Thymus (tissue), 11 donors: ENCODE data around the gene EPS8. TPM values are rescaled to one million over a fixed set of nuclear protein-coding genes. Genes with fewer than 3 reads are reported as not detected.

Source experiments
- DNase-seq, 9 donors: peaks; one replicate each; pipeline ENCODE4 v3.0.0-alpha.2; 2013; ENCODE audit warnings: low spot score in 9 of 9, low read depth in 6 of 9, missing footprints in 1 of 9
- H3K27ac ChIP-seq, 2 donors: one replicate each; pipeline ENCODE4 v1.5.1; 2013; ENCODE audit warnings: control low read depth in 1 of 2, low read depth in 1 of 2, low read length in 1 of 2, mild to moderate bottlenecking in 1 of 2, moderate library complexity in 1 of 2
- H3K27me3 ChIP-seq, 2 donors: one replicate each; pipeline ENCODE4 v1.5.1; 2013; ENCODE audit warnings: low read length in 1 of 2; ENCODE audit not compliant: control insufficient read depth in 2 of 2, insufficient read depth in 1 of 2
- H3K36me3 ChIP-seq, 2 donors: one replicate each; pipeline ENCODE4 v1.5.1; 2013; ENCODE audit warnings: low read length in 1 of 2, mild to moderate bottlenecking in 1 of 2, moderate library complexity in 1 of 2; ENCODE audit not compliant: control insufficient read depth in 2 of 2, insufficient read depth in 2 of 2
- H3K4me1 ChIP-seq, 2 donors: one replicate each; pipeline ENCODE4 v1.5.1; 2013; ENCODE audit warnings: low read length in 2 of 2; ENCODE audit not compliant: control insufficient read depth in 2 of 2, insufficient read depth in 2 of 2
- H3K4me3 ChIP-seq, 2 donors: one replicate each; pipeline ENCODE4 v1.5.1; 2013; ENCODE audit warnings: low read length in 2 of 2, control low read depth in 1 of 2, mild to moderate bottlenecking in 1 of 2
- H3K9me3 ChIP-seq, 2 donors: one replicate each; pipeline ENCODE4 v1.5.1; 2013; ENCODE audit warnings: low read length in 1 of 2, mild to moderate bottlenecking in 1 of 2; ENCODE audit not compliant: control insufficient read depth in 2 of 2, insufficient read depth in 1 of 2
- WGBS: extraction: QIAGEN DNeasy Blood & Tissue Kit; methylation state at CpG from one replicate; pipeline ENCODE4 v1.1.7; 2013; 5-methylcytosine and 5-hydroxymethylcytosine counted together
- polyA plus RNA-seq: library from polyadenylated mRNA; stranded (reverse); fragments of 200-250 nt; gene quantifications from one replicate; pipeline ENCODE4 v1.2.3, GENCODE V29; 2013
- total RNA-seq: library from RNA; stranded (reverse); fragments of 120-200 nt; gene quantifications from one replicate; pipeline ENCODE4 v1.2.4, GENCODE V29; 2013
- donor health status: healthy.

Gene EPS8
- total and polyA plus RNA-seq, 2 donors = 3.7 to 9.2 TPM

- Histone ChIP-seq H3K4me1 (no peaks in the 10 kb centered on the region), H3K36me3 (no peaks in the 10 kb centered on the region), H3K27me3 (no peaks in the 10 kb centered on the region), H3K4me3 (no peak overlapping the region), H3K27ac (no peak overlapping the region), H3K9me3 (no peaks in the 10 kb centered on the region)
- DNase-seq = no peak
- 59% methylated on average over 3 of the region's 3 CpGs for whole genome bisulfite sequencing
These were observed 56.1 kb downstream of the EPS8 start for GRCh38 chr12:15733136-15733535.

- Histone ChIP-seq H3K4me1 (no peaks in the 10 kb centered on the region), H3K27me3 (no peaks in the 10 kb centered on the region), H3K9me3 (no peaks in the 10 kb centered on the region), H3K36me3 (no peaks in the 10 kb centered on the region), H3K27ac (no peak overlapping the region), H3K4me3 (no peak overlapping the region)
- no peak for DNase-seq
- WGBS = 95% methylated on average over 6 of the region's 6 CpGs
These were observed 56.7 kb downstream of the EPS8 start for GRCh38 chr12:15732341-15733061.

GRCh38 chr12:15731940-15732339 lies 57.2 kb downstream of the EPS8 start:
- Histone ChIP-seq H3K27me3 (no peaks in the 10 kb centered on the region), H3K4me3 (no peak overlapping the region), H3K27ac (no peak overlapping the region), H3K36me3 (no peaks in the 10 kb centered on the region), H3K4me1 (no peaks in the 10 kb centered on the region), H3K9me3 (no peaks in the 10 kb centered on the region)
- DNase-seq = no peak
- 98% methylated on average over 3 of the region's 3 CpGs for WGBS

GRCh38 chr12:15729097-15729496 lies 60.1 kb downstream of the EPS8 start:
- Histone ChIP-seq H3K4me3 (no peak overlapping the region), H3K9me3 (no peaks in the 10 kb centered on the region), H3K36me3 (no peaks in the 10 kb centered on the region), H3K4me1 (no peaks in the 10 kb centered on the region), H3K27me3 (no peaks in the 10 kb centered on the region), H3K27ac (no peak overlapping the region)
- WGBS = 96% methylated on average over 4 of the region's 4 CpGs
- DNase-seq = no peak

- 95% methylated on average over 5 of the region's 5 CpGs for WGBS
- no peak overlapping the region for H3K27ac ChIP-seq
- DNase-seq = no peak
These were observed 61.0 kb downstream of the EPS8 start for GRCh38 chr12:15728118-15728598.

GRCh38 chr12:15726878-15727150 lies 62.4 kb downstream of the EPS8 start:
- Histone ChIP-seq H3K4me3 (no peak overlapping the region), H3K4me1 (no peaks in the 10 kb centered on the region), H3K9me3 (no peaks in the 10 kb centered on the region), H3K36me3 (no peaks in the 10 kb centered on the region), H3K27me3 (no peaks in the 10 kb centered on the region), H3K27ac (no peak overlapping the region)
- DNase-seq = no peak

More at GRCh38 chr12:15728118-15728598, 61.0 kb downstream of the EPS8 start:
- H3K27me3 ChIP-seq = no peaks in the 10 kb centered on the region
- no peaks in the 10 kb centered on the region for H3K4me1 ChIP-seq
- H3K36me3 ChIP-seq = no peaks in the 10 kb centered on the region
- H3K9me3 ChIP-seq = no peaks in the 10 kb centered on the region
- H3K4me3 ChIP-seq = no peak overlapping the region

GRCh38 chr12:15726027-15726877 lies 62.9 kb downstream of the EPS8 start:
- DNase-seq = no peak
- Histone ChIP-seq H3K4me3 (no peak overlapping the region), H3K9me3 (no peaks in the 10 kb centered on the region), H3K27me3 (no peaks in the 10 kb centered on the region), H3K4me1 (no peaks in the 10 kb centered on the region), H3K27ac (no peak overlapping the region), H3K36me3 (no peaks in the 10 kb centered on the region)
- WGBS = 95% methylated on average over 2 of the region's 2 CpGs

- H3K36me3 ChIP-seq = no peaks in the 10 kb centered on the region
- H3K27me3 ChIP-seq = no peaks in the 10 kb centered on the region
- no peaks in the 10 kb centered on the region for H3K4me1 ChIP-seq
- DNase-seq = no peak
- no peak overlapping the region for H3K4me3 ChIP-seq
- WGBS = 100% methylated on average over 1 of the region's 1 CpG
- no peaks in the 10 kb centered on the region for H3K9me3 ChIP-seq
- no peak overlapping the region for H3K27ac ChIP-seq
These were observed 66.2 kb downstream of the EPS8 start for GRCh38 chr12:15722951-15723350.

- H3K4me3 ChIP-seq = no peak overlapping the region
- WGBS = 94% methylated on average over 4 of the region's 4 CpGs
- H3K4me1 ChIP-seq = no peaks in the 10 kb centered on the region
- DNase-seq = no peak
- H3K27ac ChIP-seq = no peak overlapping the region
- H3K27me3 ChIP-seq = no peaks in the 10 kb centered on the region
- H3K9me3 ChIP-seq = no peaks in the 10 kb centered on the region
- no peaks in the 10 kb centered on the region for H3K36me3 ChIP-seq
These were observed 67.7 kb downstream of the EPS8 start for GRCh38 chr12:15721316-15722115.
